NCI-H524 (cell line): ENCODE results near the gene CACNA1B.

ENCODE experiments used
- DNase-seq, 2 experiments: peaks; one replicate each; lab custom pipeline; 2025; lab: John Stamatoyannopoulos, UW

CACNA1B gene

GRCh38 chr9:138053321-138053868 lies 175.8 kb downstream of the CACNA1B start:
- DNase-seq: no peak

GRCh38 chr9:138053996-138054752 lies 176.6 kb downstream of the CACNA1B start:
- DNase-seq: no peak

- no peak for DNase-seq
These were observed 180.1 kb downstream of the CACNA1B start for GRCh38 chr9:138057726-138058125.

- no peak for DNase-seq
These were observed 180.6 kb downstream of the CACNA1B start for GRCh38 chr9:138058181-138058580.

- DNase-seq: no peak
These were observed 181.6 kb downstream of the CACNA1B start for GRCh38 chr9:138059196-138059595.

GRCh38 chr9:138060365-138060764 lies 182.8 kb downstream of the CACNA1B start:
- DNase-seq: no peak

GRCh38 chr9:138060881-138061280 lies 183.3 kb downstream of the CACNA1B start:
- DNase-seq: no peak

- DNase-seq: no peak
These were observed 184.0 kb downstream of the CACNA1B start for GRCh38 chr9:138061631-138062030.

- DNase-seq: no peak
These were observed 184.6 kb downstream of the CACNA1B start for GRCh38 chr9:138062196-138062595.

- no peak for DNase-seq
These were observed 185.5 kb downstream of the CACNA1B start for GRCh38 chr9:138063033-138063432.

- no peak for DNase-seq
These were observed 186.2 kb downstream of the CACNA1B start for GRCh38 chr9:138063785-138064184.

GRCh38 chr9:138064547-138064946 lies 187.0 kb downstream of the CACNA1B start:
- no peak for DNase-seq

- no peak for DNase-seq
These were observed 187.7 kb downstream of the CACNA1B start for GRCh38 chr9:138065287-138065686.

- peak in 1 of 2 experiments; percentile 7 for DNase-seq
These were observed 188.5 kb downstream of the CACNA1B start for GRCh38 chr9:138066049-138066448.

- no peak for DNase-seq
These were observed 190.2 kb downstream of the CACNA1B start for GRCh38 chr9:138067613-138068367.

GRCh38 chr9:138068601-138069035 lies 191.0 kb downstream of the CACNA1B start:
- no peak for DNase-seq

GRCh38 chr9:138069731-138070456 lies 192.3 kb downstream of the CACNA1B start:
- DNase-seq: no peak

- no peak for DNase-seq
These were observed 193.2 kb downstream of the CACNA1B start for GRCh38 chr9:138070815-138071214.

GRCh38 chr9:138071292-138071691 lies 193.7 kb downstream of the CACNA1B start:
- DNase-seq: no peak

GRCh38 chr9:138071731-138072130 lies 194.1 kb downstream of the CACNA1B start:
- DNase-seq: no peak

- no peak for DNase-seq
These were observed 194.7 kb downstream of the CACNA1B start for GRCh38 chr9:138072161-138072842.

GRCh38 chr9:138072897-138073296 lies 195.3 kb downstream of the CACNA1B start:
- no peak for DNase-seq
